B cell (primary cell): ENCODE data around the gene SEMA3A. TPM values are rescaled to one million over a fixed set of nuclear protein-coding genes. Genes with fewer than 3 reads are reported as not detected.

ENCODE experiments used
- ATAC-seq: fragments of 200-7000 bp; cut with Tn5 transposase; one replicate; pipeline ENCODE4 v1.10.0; 2021; ENCODE audit warnings: low read depth, mild to moderate bottlenecking, moderate number of reproducible peaks, moderate library complexity
- CTCF ChIA-PET: fragments of 350-600 bp; sonication (Branson Sonifier 250); formaldehyde crosslinking; loops from one replicate; lab custom pipeline; 2021; ENCODE audit warnings: antibody characterized with exemption, inconsistent platforms; lab: Charles Lee
- POLR2A ChIA-PET: fragments of 350-600 bp; sonication (Branson Sonifier 250); formaldehyde crosslinking; loops from one replicate; lab custom pipeline; 2021; ENCODE audit warnings: antibody characterized with exemption; lab: Charles Lee
- DNase-seq: peaks from one replicate; pipeline ENCODE4 v3.0.0; 2013
- H2AFZ ChIP-seq: 2 replicates; pipeline ENCODE4 v1.6.1; 2012; ENCODE audit warnings: mild to moderate bottlenecking, low read depth, low read length; ENCODE audit not compliant: insufficient read depth, poor library complexity, severe bottlenecking
- H3K27ac ChIP-seq, 2 donors: 1 replicate in 1 of 2; 2 replicates in 1 of 2; pipeline ENCODE4 v1.5.1; 2012 to 2013; ENCODE audit warnings: low read length in 2 of 2, mild to moderate bottlenecking in 2 of 2, moderate library complexity in 1 of 2
- H3K27me3 ChIP-seq, 4 experiments: fragments of 200-600 bp in 1 of 4; sonication (generic) in 1 of 4; replicated peaks in 1 of 4; 1 replicate in 2 of 4; 2 replicates in 2 of 4; pipeline versions ENCODE4 v1.6.1 to v1.7.0; 2013 to 2016; ENCODE audit warnings: low read length in 3 of 4, mild to moderate bottlenecking in 2 of 4, mixed read lengths in 1 of 4, moderate library complexity in 1 of 4; ENCODE audit not compliant: insufficient read depth in 4 of 4, control insufficient read depth in 3 of 4; ENCODE audit errors: control extremely low read depth in 1 of 4
- H3K36me3 ChIP-seq, 2 experiments: replicated peaks in 1 of 2; 1 replicate in 1 of 2; 2 replicates in 1 of 2; pipeline versions ENCODE4 v1.6.1 to v1.7.1; 2013; ENCODE audit warnings: low read length in 1 of 2; ENCODE audit not compliant: insufficient read depth in 2 of 2, control insufficient read depth in 1 of 2; ENCODE audit errors: control extremely low read depth in 1 of 2, extremely low read depth in 1 of 2
- H3K4me1 ChIP-seq, 2 donors: fragments of 200-600 bp in 1 of 2; sonication (generic) in 1 of 2; 1 replicate in 1 of 2; 2 replicates in 1 of 2; pipeline versions ENCODE4 v1.5.1 to v1.6.1; 2013 to 2017; ENCODE audit warnings: low read length in 2 of 2; ENCODE audit not compliant: control insufficient read depth in 2 of 2, insufficient read depth in 2 of 2
- H3K4me2 ChIP-seq: replicated peaks from 2 replicates; pipeline ENCODE3; 2012; ENCODE audit warnings: mild to moderate bottlenecking, low read depth, low read length; ENCODE audit not compliant: poor library complexity, severe bottlenecking
- H3K4me3 ChIP-seq, 5 experiments: fragments of 200-600 bp in 1 of 5; sonication (generic) in 1 of 5; 1 replicate in 3 of 5; 2 replicates in 2 of 5; pipeline versions ENCODE4 v1.5.1 to v1.7.0; 2011 to 2016; ENCODE audit warnings: low read length in 4 of 5, mild to moderate bottlenecking in 4 of 5, low read depth in 2 of 5, control low read depth in 1 of 5, moderate library complexity in 1 of 5; ENCODE audit not compliant: insufficient read depth in 1 of 5; ENCODE audit errors: control extremely low read depth in 1 of 5, extremely low read depth in 1 of 5
- H3K79me2 ChIP-seq: fragments of 200-600 bp; sonication (generic); one replicate; pipeline ENCODE4 v1.6.0; 2016; ENCODE audit warnings: low read length; ENCODE audit not compliant: control insufficient read depth, insufficient read depth
- H3K9ac ChIP-seq: fragments of 200-600 bp; sonication (generic); 2 replicates; pipeline ENCODE4 v1.6.1; 2017; ENCODE audit warnings: mild to moderate bottlenecking, low read length, moderate library complexity
- H3K9me3 ChIP-seq, 3 donors: one replicate each; pipeline versions ENCODE4 v1.6.1 to v1.7.1; 2013; ENCODE audit warnings: low read length in 2 of 3; ENCODE audit not compliant: control insufficient read depth in 2 of 3, insufficient read depth in 1 of 3; ENCODE audit errors: control extremely low read depth in 1 of 3
- H4K20me1 ChIP-seq: 2 replicates; pipeline ENCODE4 v1.6.0; 2012; ENCODE audit warnings: mild to moderate bottlenecking, low read length; ENCODE audit not compliant: insufficient read depth, control insufficient read depth, poor library complexity, severe bottlenecking
- H3K27ac Mint-ChIP-seq: one replicate; pipeline ENCODE4 v1.8.0; 2021; ENCODE audit warnings: mixed read lengths
- H3K27me3 Mint-ChIP-seq: one replicate; pipeline ENCODE4 v1.8.0; 2021; ENCODE audit warnings: mixed read lengths
- H3K4me1 Mint-ChIP-seq: one replicate; pipeline ENCODE4 v1.8.0; 2021; ENCODE audit warnings: mixed read lengths
- H3K4me3 Mint-ChIP-seq: one replicate; pipeline ENCODE4 v1.8.0; 2021; ENCODE audit warnings: mixed read lengths
- H3K9me3 Mint-ChIP-seq: one replicate; pipeline ENCODE4 v1.8.0; 2022; ENCODE audit warnings: mixed read lengths; ENCODE audit not compliant: insufficient read depth
- EZH2 ChIP-seq: IDR thresholded peaks from 2 replicates; pipeline ENCODE4 v1.6.1; 2012; ENCODE audit warnings: borderline replicate concordance, low read depth, mild to moderate bottlenecking, moderate library complexity, low read length; ENCODE audit not compliant: insufficient read depth, poor library complexity, severe bottlenecking
- WGBS: methylation state at CpG from one replicate; pipeline ENCODE4 v1.1.5; 2013; ENCODE audit warnings: missing lambda C conversion rate; ENCODE audit not compliant: insufficient coverage; 5-methylcytosine and 5-hydroxymethylcytosine counted together
- intact Hi-C: fragments of 100-400 bp; cut with micrococcal nuclease; formaldehyde crosslinking; loops from one replicate; pipeline ENCODE4 v1.10.0; 2022
- polyA plus RNA-seq: library from polyadenylated mRNA; depleted of rRNA; stranded (reverse); fragments of >200 nt; gene quantifications from 2 replicates; pipeline ENCODE4 v1.2.3, GENCODE V29; 2012
- total RNA-seq, 2 donors: library from RNA; stranded (reverse); fragments of 120-200 nt in 1 of 2; gene quantifications; 1 replicate in 1 of 2; 2 replicates in 1 of 2; pipeline versions ENCODE4 v1.2.3 to v1.2.4, GENCODE V29; 2013 to 2022
- TF ChIP-seq, protein P1 (sequence below): fragments of 200-600 bp; IDR thresholded peaks from one replicate; pipeline ENCODE4 v1.8.0; 2022; ENCODE audit warnings: antibody characterized with exemption, mild to moderate bottlenecking

Gene SEMA3A
- total and polyA plus RNA-seq, 2 donors (not counting 1 experiment from before 2014, with no cell fraction given) = not detected

GRCh38 chr7:83987764-83988163, 206.8 kb downstream of the SEMA3A start:
- Mint-ChIP-seq H3K27ac (no peak overlapping the region), H3K4me3 (no peak overlapping the region), H3K27me3 (no peaks in the 10 kb centered on the region), H3K9me3 (no peaks in the 10 kb centered on the region), H3K4me1 (no peaks in the 10 kb centered on the region)
- no peak overlapping the region for H2AFZ ChIP-seq
- DNase-seq = no peak
- no peaks in the 10 kb centered on the region for H3K4me1 ChIP-seq
- no peak for ATAC-seq
- H4K20me1 ChIP-seq = no peaks in the 10 kb centered on the region
- POLR2A ChIA-PET = no interaction called here
- no peak overlapping the region for H3K4me3 ChIP-seq
- CTCF ChIA-PET = no interaction called here
- no peak for TF ChIP-seq EZH2
- TF ChIP-seq, protein P1, sequence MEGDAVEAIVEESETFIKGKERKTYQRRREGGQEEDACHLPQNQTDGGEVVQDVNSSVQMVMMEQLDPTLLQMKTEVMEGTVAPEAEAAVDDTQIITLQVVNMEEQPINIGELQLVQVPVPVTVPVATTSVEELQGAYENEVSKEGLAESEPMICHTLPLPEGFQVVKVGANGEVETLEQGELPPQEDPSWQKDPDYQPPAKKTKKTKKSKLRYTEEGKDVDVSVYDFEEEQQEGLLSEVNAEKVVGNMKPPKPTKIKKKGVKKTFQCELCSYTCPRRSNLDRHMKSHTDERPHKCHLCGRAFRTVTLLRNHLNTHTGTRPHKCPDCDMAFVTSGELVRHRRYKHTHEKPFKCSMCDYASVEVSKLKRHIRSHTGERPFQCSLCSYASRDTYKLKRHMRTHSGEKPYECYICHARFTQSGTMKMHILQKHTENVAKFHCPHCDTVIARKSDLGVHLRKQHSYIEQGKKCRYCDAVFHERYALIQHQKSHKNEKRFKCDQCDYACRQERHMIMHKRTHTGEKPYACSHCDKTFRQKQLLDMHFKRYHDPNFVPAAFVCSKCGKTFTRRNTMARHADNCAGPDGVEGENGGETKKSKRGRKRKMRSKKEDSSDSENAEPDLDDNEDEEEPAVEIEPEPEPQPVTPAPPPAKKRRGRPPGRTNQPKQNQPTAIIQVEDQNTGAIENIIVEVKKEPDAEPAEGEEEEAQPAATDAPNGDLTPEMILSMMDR = no peak
- no peak overlapping the region for H3K4me2 ChIP-seq
- no peaks in the 10 kb centered on the region for H3K9me3 ChIP-seq
- no CpG with 5 or more reads among the region's 1 CpG for WGBS
- H3K27me3 ChIP-seq = no peaks in the 10 kb centered on the region
- H3K27ac ChIP-seq = no peak overlapping the region
- H3K36me3 ChIP-seq = no peaks in the 10 kb centered on the region
- no peak overlapping the region for H3K9ac ChIP-seq
- H3K79me2 ChIP-seq = no peaks in the 10 kb centered on the region
- intact Hi-C loops = no loop called here

- no peaks in the 10 kb centered on the region for H3K27me3 ChIP-seq
- H4K20me1 ChIP-seq = no peaks in the 10 kb centered on the region
- WGBS = 98% methylated on average over 3 of the region's 5 CpGs
- no peak overlapping the region for H2AFZ ChIP-seq
- ChIA-PET CTCF (no interaction called here), POLR2A (no interaction called here)
- no peak for DNase-seq
- Mint-ChIP-seq H3K4me3 (no peak overlapping the region), H3K27ac (no peak overlapping the region), H3K9me3 (no peaks in the 10 kb centered on the region), H3K4me1 (no peaks in the 10 kb centered on the region), H3K27me3 (no peaks in the 10 kb centered on the region)
- intact Hi-C loops = no loop called here
- ATAC-seq = no peak
- no peaks in the 10 kb centered on the region for H3K4me1 ChIP-seq
- H3K4me2 ChIP-seq = no peak overlapping the region
- no peak overlapping the region for H3K9ac ChIP-seq
- no peaks in the 10 kb centered on the region for H3K36me3 ChIP-seq
- H3K9me3 ChIP-seq = no peaks in the 10 kb centered on the region
- no peak overlapping the region for H3K27ac ChIP-seq
- TF ChIP-seq, protein P1 = no peak
- no peak for TF ChIP-seq EZH2
- H3K4me3 ChIP-seq = no peak overlapping the region
- no peaks in the 10 kb centered on the region for H3K79me2 ChIP-seq
These were observed 208.8 kb downstream of the SEMA3A start for GRCh38 chr7:83985821-83986220.
